ENCODE results near the gene PGAP6. TPM values are rescaled to one million over a fixed set of nuclear protein-coding genes. Genes with fewer than 3 reads are reported as not detected.

PGAP6 gene
- total and polyA plus RNA-seq, 9 of the 15 experiments (the other 6 are each of a cell fraction or from before 2014, with no cell fraction given) = 0.45 to 50.2 (median 39.3) TPM

DNA sequence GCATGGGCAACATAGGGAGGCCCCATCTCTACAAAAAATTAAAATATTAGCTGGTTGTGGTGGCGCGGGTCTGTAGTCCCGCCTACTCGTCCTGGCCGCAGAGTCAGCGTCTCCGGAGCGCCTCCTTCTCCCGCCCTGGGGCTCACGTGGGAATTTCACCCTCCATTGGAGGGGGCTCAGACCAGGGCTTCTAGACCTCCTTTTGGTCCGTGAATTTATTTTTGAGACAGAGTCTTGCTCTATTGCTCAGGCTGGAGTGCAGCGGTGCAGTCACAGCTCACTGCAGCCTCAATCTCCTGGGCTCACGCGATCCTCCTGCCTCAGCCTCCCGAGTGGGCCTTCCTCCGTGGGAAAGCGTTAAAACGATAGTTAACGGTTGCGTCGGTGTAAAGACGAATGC is 14.8 kb upstream of the PGAP6 start (continued):
- TF ChIP-seq NCOA2 (IDR thresholded peaks at IDR 0.05; ENCODE audit: partially characterized antibody in 2 of 2) = no peak
- no peak for TF ChIP-seq ZNF780A (CRISPR knock-in tag; IDR thresholded peaks at IDR 0.05)
- TF ChIP-seq KAT7 (CRISPR knock-in tag; IDR thresholded peaks at IDR 0.05; ENCODE audit: borderline replicate concordance) = no peak
- TF ChIP-seq HNRNPLL (IDR thresholded peaks at IDR 0.05; ENCODE audit: low read depth, low read length, poor library complexity, severe bottlenecking) = no peak
- peak; percentile 75 for TF ChIP-seq BHLHE40 (IDR thresholded peaks at IDR 0.05; ENCODE audit: low read length)
- TF ChIP-seq TAF7 (tag; IDR thresholded peaks at IDR 0.05) = 0 out of 2 replicates have a peak, but pooled peaks have one; percentile 46
- no peak for TF ChIP-seq CREB1 (IDR thresholded peaks at IDR 0.05)
- TF ChIP-seq CREB1 (CRISPR knock-in tag; IDR thresholded peaks at IDR 0.05) = no peak
- TF ChIP-seq ZNF274 (IDR thresholded peaks at IDR 0.05; ENCODE audit: borderline replicate concordance, low read depth, low read length) = no peak
- TF ChIP-seq, protein P1, sequence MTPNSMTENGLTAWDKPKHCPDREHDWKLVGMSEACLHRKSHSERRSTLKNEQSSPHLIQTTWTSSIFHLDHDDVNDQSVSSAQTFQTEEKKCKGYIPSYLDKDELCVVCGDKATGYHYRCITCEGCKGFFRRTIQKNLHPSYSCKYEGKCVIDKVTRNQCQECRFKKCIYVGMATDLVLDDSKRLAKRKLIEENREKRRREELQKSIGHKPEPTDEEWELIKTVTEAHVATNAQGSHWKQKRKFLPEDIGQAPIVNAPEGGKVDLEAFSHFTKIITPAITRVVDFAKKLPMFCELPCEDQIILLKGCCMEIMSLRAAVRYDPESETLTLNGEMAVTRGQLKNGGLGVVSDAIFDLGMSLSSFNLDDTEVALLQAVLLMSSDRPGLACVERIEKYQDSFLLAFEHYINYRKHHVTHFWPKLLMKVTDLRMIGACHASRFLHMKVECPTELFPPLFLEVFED (CRISPR knock-in tag; conservative IDR thresholded peaks at IDR 0.05) = no peak
- no peak for TF ChIP-seq FOXK1 (CRISPR knock-in tag; IDR thresholded peaks at IDR 0.05; ENCODE audit: borderline replicate concordance)
- TF ChIP-seq, protein P2, sequence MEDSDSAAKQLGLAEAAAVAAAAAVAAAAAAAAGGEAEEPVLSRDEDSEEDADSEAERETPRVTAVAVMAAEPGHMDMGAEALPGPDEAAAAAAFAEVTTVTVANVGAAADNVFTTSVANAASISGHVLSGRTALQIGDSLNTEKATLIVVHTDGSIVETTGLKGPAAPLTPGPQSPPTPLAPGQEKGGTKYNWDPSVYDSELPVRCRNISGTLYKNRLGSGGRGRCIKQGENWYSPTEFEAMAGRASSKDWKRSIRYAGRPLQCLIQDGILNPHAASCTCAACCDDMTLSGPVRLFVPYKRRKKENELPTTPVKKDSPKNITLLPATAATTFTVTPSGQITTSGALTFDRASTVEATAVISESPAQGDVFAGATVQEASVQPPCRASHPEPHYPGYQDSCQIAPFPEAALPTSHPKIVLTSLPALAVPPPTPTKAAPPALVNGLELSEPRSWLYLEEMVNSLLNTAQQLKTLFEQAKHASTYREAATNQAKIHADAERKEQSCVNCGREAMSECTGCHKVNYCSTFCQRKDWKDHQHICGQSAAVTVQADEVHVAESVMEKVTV (CRISPR knock-in tag; IDR thresholded peaks at IDR 0.05) = no peak
- TF ChIP-seq ZFP1 (CRISPR knock-in tag; IDR thresholded peaks at IDR 0.05) = no peak
- TF ChIP-seq, protein P3, sequence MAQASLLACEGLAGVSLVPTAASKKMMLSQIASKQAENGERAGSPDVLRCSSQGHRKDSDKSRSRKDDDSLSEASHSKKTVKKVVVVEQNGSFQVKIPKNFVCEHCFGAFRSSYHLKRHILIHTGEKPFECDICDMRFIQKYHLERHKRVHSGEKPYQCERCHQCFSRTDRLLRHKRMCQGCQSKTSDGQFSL (CRISPR knock-in tag; IDR thresholded peaks at IDR 0.05) = 0 out of 2 replicates have a peak, but pooled peaks have one; percentile 22
- TF ChIP-seq, protein P3 (tag; IDR thresholded peaks at IDR 0.05) = no peak
- no peak for TF ChIP-seq HDAC3 (IDR thresholded peaks at IDR 0.05; ENCODE audit: borderline replicate concordance, partially characterized antibody)
- TF ChIP-seq ELF1 (tag; IDR thresholded peaks at IDR 0.05) = no peak
- TF ChIP-seq FOXA3 (CRISPR knock-in tag; conservative IDR thresholded peaks at IDR 0.05 in 1 of 2, IDR thresholded peaks at IDR 0.05 in 1 of 2) = no peak
- TF ChIP-seq, protein P4, sequence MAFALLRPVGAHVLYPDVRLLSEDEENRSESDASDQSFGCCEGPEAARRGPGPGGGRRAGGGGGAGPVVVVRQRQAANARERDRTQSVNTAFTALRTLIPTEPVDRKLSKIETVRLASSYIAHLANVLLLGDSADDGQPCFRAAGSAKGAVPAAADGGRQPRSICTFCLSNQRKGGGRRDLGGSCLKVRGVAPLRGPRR (CRISPR knock-in tag; IDR thresholded peaks at IDR 0.05) = no peak
- TF ChIP-seq NONO (IDR thresholded peaks at IDR 0.05; ENCODE audit: low read depth in 2 of 2, low read length in 1 of 2) = no peak; a peak in 1 of 4 replicates
- peak; percentile 84 for TF ChIP-seq NFRKB (IDR thresholded peaks at IDR 0.05; ENCODE audit: low read depth)
- TF ChIP-seq, protein P5, sequence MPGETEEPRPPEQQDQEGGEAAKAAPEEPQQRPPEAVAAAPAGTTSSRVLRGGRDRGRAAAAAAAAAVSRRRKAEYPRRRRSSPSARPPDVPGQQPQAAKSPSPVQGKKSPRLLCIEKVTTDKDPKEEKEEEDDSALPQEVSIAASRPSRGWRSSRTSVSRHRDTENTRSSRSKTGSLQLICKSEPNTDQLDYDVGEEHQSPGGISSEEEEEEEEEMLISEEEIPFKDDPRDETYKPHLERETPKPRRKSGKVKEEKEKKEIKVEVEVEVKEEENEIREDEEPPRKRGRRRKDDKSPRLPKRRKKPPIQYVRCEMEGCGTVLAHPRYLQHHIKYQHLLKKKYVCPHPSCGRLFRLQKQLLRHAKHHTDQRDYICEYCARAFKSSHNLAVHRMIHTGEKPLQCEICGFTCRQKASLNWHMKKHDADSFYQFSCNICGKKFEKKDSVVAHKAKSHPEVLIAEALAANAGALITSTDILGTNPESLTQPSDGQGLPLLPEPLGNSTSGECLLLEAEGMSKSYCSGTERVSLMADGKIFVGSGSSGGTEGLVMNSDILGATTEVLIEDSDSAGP (CRISPR knock-in tag; IDR thresholded peaks at IDR 0.05) = no peak
- TF ChIP-seq NR3C1 (CRISPR knock-in tag; IDR thresholded peaks at IDR 0.05) = no peak
- TF ChIP-seq MXI1 (IDR thresholded peaks at IDR 0.05; ENCODE audit: low read depth, low read length) = 0 out of 2 replicates have a peak, but pooled peaks have one; percentile 19

Data from K562 (cell line).